AG04449 (cell line): ENCODE results near the gene INPP5J.

ENCODE experiments used
- CTCF ChIA-PET: fragments of 350-600 bp; formaldehyde crosslinking; extraction: SDS; loops from one replicate; lab custom pipeline; 2021; ENCODE audit warnings: antibody characterized with exemption; lab: Yijun Ruan, JAX
- POLR2A ChIA-PET: fragments of 400-600, 350-600 bp; formaldehyde crosslinking; extraction: SDS; loops from one replicate; lab custom pipeline; 2020; ENCODE audit warnings: antibody characterized with exemption, inconsistent platforms; lab: Yijun Ruan, JAX
- DNase-seq: peaks from one replicate; pipeline ENCODE4 v3.0.0-alpha.2; 2010; ENCODE audit warnings: low read depth, low spot score
- H3K4me3 ChIP-seq: 2 replicates; pipeline ENCODE4 v1.5.1; 2011; ENCODE audit warnings: low read depth, mild to moderate bottlenecking, control low read depth, low read length
- CTCF ChIP-seq: IDR thresholded peaks from one replicate; pipeline ENCODE4 v1.5.1; 2011; ENCODE audit warnings: mild to moderate bottlenecking, moderate library complexity, low read length, control low read depth, inconsistent platforms; ENCODE audit not compliant: insufficient read depth; ENCODE audit errors: missing control alignments

The INPP5J gene

GRCh38 chr22:31143038-31143437 lies 20.3 kb downstream of the INPP5J start:
- TF ChIP-seq CTCF = no peak
- no peak overlapping the region for H3K4me3 ChIP-seq
- POLR2A ChIA-PET = no interaction called here
- DNase-seq = no peak
- CTCF ChIA-PET = interaction anchor here (1.2 to 3.5 kb wide), 3 partner anchors 36 to 379 kb away, joined by 4 to 21 read pairs (median 6); partner anchors contain the start of gene SELENOM

- no peak for TF ChIP-seq CTCF
- ChIA-PET CTCF (interaction anchor here (1.2 to 3.5 kb wide), 4 partner anchors 8 to 380 kb away, joined by 4 to 21 read pairs (median 5); partner anchors contain the start of gene SELENOM), POLR2A (no interaction called here)
- no peak overlapping the region for H3K4me3 ChIP-seq
- DNase-seq = no peak
Observed at GRCh38 chr22:31143537-31143936, 20.8 kb downstream of the INPP5J start.

- DNase-seq = no peak
- POLR2A ChIA-PET = no interaction called here
Observed at GRCh38 chr22:31144223-31144622, 21.5 kb downstream of the INPP5J start.

DNA sequence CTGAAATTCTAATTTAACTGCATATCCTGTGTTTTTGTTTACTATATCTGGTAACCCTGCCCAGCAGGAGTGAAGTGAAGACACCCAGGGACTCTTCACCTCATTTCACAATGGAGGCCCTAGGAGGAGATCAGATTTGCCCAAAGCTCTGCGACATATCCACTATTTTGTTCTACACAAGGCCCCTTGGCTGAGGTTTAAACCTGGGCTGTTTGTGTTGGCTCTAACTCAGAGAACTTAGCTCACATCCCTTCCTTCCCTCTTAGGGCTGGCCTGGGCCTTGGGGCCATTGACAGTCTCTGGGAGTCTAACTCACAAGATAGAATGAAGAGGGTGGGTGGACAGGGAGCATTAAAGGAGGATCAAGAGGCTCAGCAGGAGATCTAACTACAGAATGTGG lies 25.7 kb downstream of the INPP5J start:
- ChIA-PET CTCF (interaction anchor here (0.8 to 16.4 kb wide), 28 partner anchors 8 to 385 kb away, joined by 3 to 160 read pairs (median 7); partner anchors contain the start of genes MORC2, PLA2G3, RNF185 and SELENOM), POLR2A (no interaction called here)
- no peak for DNase-seq
- TF ChIP-seq CTCF = no peak
- no peak overlapping the region for H3K4me3 ChIP-seq

More at GRCh38 chr22:31144223-31144622, 21.5 kb downstream of the INPP5J start:
- CTCF ChIA-PET = interaction anchor here (0.8 to 1.8 kb wide), 4 partner anchors 9 to 380 kb away, joined by 3 to 6 read pairs (median 4); partner anchors contain the start of gene SELENOM
- no peak for TF ChIP-seq CTCF
- no peak overlapping the region for H3K4me3 ChIP-seq

GRCh38 chr22:31148953-31149627 lies 26.3 kb downstream of the INPP5J start:
- no peak for DNase-seq
- no peak overlapping the region for H3K4me3 ChIP-seq
- ChIA-PET POLR2A (no interaction called here), CTCF (interaction anchor here (0.7 to 16.4 kb wide), 31 partner anchors 8 to 386 kb away, joined by 3 to 160 read pairs (median 7); partner anchors contain the start of genes MORC2, PLA2G3, RNF185 and SELENOM)
- TF ChIP-seq CTCF = peak; percentile 97

DNA sequence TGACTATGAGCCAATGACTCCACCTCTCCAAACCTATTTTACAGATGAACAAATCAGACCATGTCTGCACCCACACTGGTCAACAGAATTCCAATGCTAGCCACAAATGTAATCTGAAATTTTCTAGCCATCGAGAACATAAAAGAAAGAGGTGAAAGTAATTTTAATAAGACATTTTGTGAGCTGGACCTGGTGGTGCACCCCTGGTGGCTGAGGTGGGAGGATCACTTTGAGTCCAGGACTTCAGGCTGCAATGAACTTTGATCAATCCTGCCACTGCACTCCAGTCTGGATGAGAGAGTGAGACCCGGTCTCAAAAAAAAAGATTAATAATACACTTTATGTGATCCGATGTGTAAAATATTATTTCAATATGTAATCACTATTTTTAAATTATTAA lies 27.8 kb downstream of the INPP5J start:
- CTCF ChIA-PET = interaction anchor here (0.7 to 16.4 kb wide), 6 partner anchors 9 to 387 kb away, joined by 3 to 160 read pairs (median 14); partner anchors contain the start of genes RNF185 and SELENOM

More for the DNA sequence above, 27.8 kb downstream of the INPP5J start:
- TF ChIP-seq CTCF = peak; percentile 55
- POLR2A ChIA-PET = no interaction called here
- H3K4me3 ChIP-seq = no peak overlapping the region
- DNase-seq = no peak
